Measurements from ENCODE around the gene NSL1.
"Not testable (repeated sequence)": the region's sequence is repeated elsewhere in the genome, so short reads cannot be mapped to it uniquely, and the experiment has no call there.

The NSL1 gene

GRCh38 chr1:212738330-212738729 is 53.2 kb downstream of the NSL1 start:
- Histone ChIP-seq H3K4me3 (ENCODE audit: low read length) (no peak overlapping the region), H3K9me3 (ENCODE audit: control insufficient read depth, low read depth, low read length) (no peaks in the 10 kb centered on the region), H3K36me3 (ENCODE audit: control insufficient read depth, low read depth, low read length) (peaks cover 3% of the 10 kb centered on the region), H3K27me3 (ENCODE audit: control insufficient read depth, insufficient read depth, low read length) (no peaks in the 10 kb centered on the region), H3K9ac (ENCODE audit: low read length) (no peak overlapping the region), H3K27ac (ENCODE audit: low read length) (no peak overlapping the region), H3K4me1 (ENCODE audit: control insufficient read depth, low read depth, low read length) (no peaks in the 10 kb centered on the region)

DNA sequence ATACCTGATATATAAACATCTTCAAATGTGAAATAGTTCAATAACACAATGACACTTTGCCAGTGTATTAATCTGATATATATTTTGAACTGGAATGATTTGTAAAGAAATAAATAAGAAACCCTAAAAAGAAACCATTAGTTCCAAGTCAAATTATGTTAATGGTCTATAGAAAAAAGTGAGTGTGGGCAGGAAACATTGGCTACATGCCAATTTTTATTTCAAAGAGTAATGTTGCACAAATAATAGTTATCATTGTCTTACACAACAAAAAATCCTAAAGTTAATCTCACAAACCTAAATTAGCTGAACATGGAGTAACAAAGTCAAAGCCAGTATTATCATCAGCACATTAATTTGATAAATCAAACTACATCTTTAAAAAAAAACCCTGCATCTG is 54.0 kb downstream of the NSL1 start:
- no peaks in the 10 kb centered on the region for H3K9me3 ChIP-seq (ENCODE audit: control insufficient read depth, low read depth, low read length)
- no peaks in the 10 kb centered on the region for H3K4me1 ChIP-seq (ENCODE audit: control insufficient read depth, low read depth, low read length)

GRCh38 chr1:212733109-212733508 is 58.5 kb downstream of the NSL1 start:
- Histone ChIP-seq H3K4me1 (ENCODE audit: control insufficient read depth, low read depth, low read length) (no peaks in the 10 kb centered on the region), H3K27ac (ENCODE audit: low read length) (no peak overlapping the region), H3K9me3 (ENCODE audit: control insufficient read depth, low read depth, low read length) (no peaks in the 10 kb centered on the region), H3K27me3 (ENCODE audit: control insufficient read depth, insufficient read depth, low read length) (no peaks in the 10 kb centered on the region), H3K36me3 (ENCODE audit: control insufficient read depth, low read depth, low read length) (no peaks in the 10 kb centered on the region), H3K9ac (ENCODE audit: low read length) (no peak overlapping the region), H3K4me3 (ENCODE audit: low read length) (no peak overlapping the region)

More for the DNA sequence above, 54.0 kb downstream of the NSL1 start:
- H3K36me3 ChIP-seq (ENCODE audit: control insufficient read depth, low read depth, low read length) = peaks cover 3% of the 10 kb centered on the region
- H3K27me3 ChIP-seq (ENCODE audit: control insufficient read depth, insufficient read depth, low read length) = no peaks in the 10 kb centered on the region
- H3K27ac ChIP-seq (ENCODE audit: low read length) = no peak overlapping the region
- H3K9ac ChIP-seq (ENCODE audit: low read length) = no peak overlapping the region
- H3K4me3 ChIP-seq (ENCODE audit: low read length) = no peak overlapping the region

- Histone ChIP-seq H3K9me3 (ENCODE audit: control insufficient read depth, low read depth, low read length) (no peaks in the 10 kb centered on the region), H3K9ac (ENCODE audit: low read length) (no peak overlapping the region), H3K4me1 (ENCODE audit: control insufficient read depth, low read depth, low read length) (no peaks in the 10 kb centered on the region), H3K36me3 (ENCODE audit: control insufficient read depth, low read depth, low read length) (no peaks in the 10 kb centered on the region), H3K27ac (ENCODE audit: low read length) (no peak overlapping the region), H3K27me3 (ENCODE audit: control insufficient read depth, insufficient read depth, low read length) (no peaks in the 10 kb centered on the region), H3K4me3 (ENCODE audit: low read length) (no peak overlapping the region)
These were observed 59.9 kb downstream of the NSL1 start for GRCh38 chr1:212731630-212732029.

- Histone ChIP-seq H3K27ac (ENCODE audit: low read length) (no peak overlapping the region), H3K4me3 (ENCODE audit: low read length) (no peak overlapping the region), H3K9me3 (ENCODE audit: control insufficient read depth, low read depth, low read length) (no peaks in the 10 kb centered on the region), H3K36me3 (ENCODE audit: control insufficient read depth, low read depth, low read length) (no peaks in the 10 kb centered on the region), H3K4me1 (ENCODE audit: control insufficient read depth, low read depth, low read length) (no peaks in the 10 kb centered on the region), H3K9ac (ENCODE audit: low read length) (no peak overlapping the region), H3K27me3 (ENCODE audit: control insufficient read depth, insufficient read depth, low read length) (no peaks in the 10 kb centered on the region)
These were observed 63.0 kb downstream of the NSL1 start for GRCh38 chr1:212728606-212729005.

DNA sequence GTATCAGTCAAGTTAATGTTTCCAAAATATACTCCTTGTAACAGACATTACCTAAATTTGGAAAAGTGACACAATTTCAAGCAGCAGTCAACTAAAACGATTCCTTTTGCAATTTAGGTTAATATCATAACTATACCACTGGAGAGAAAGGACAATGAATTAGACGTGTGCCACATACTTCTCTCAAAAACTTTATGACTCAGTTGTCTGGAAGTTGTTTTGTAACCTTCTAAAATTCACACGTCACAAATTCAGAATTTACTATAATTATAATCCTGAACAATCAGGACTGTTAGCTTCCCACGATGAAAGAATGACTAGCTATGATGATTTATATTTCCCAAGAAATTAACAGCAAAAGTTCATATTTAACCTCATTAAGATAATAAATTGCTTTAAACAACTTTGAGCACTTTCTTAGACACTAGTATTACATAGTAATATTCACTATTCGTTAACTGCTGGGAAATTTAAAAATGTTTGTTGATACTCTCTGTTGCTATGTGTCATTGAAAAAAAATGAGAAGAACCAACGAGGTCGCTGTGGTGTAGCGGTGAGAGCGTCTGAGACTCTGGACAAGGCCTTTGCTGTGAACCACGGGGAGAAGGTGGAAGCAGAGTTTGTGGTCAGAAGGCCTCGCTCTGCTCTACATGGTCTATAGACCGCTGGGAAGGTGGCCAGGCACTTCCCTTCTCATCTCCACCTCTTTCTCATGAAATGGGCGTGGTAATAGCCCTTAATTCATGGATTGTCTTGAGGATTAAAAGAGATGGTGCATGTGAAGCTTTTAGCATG is 64.0 kb downstream of the NSL1 start:
- H3K4me3 ChIP-seq (ENCODE audit: low read length) = no peak overlapping the region
- no peaks in the 10 kb centered on the region for H3K4me1 ChIP-seq (ENCODE audit: control insufficient read depth, low read depth, low read length)
- no peaks in the 10 kb centered on the region for H3K36me3 ChIP-seq (ENCODE audit: control insufficient read depth, low read depth, low read length)
- H3K9ac ChIP-seq (ENCODE audit: low read length) = no peak overlapping the region
- no peak overlapping the region for H3K27ac ChIP-seq (ENCODE audit: low read length)
- H3K27me3 ChIP-seq (ENCODE audit: control insufficient read depth, insufficient read depth, low read length) = no peaks in the 10 kb centered on the region
- H3K9me3 ChIP-seq (ENCODE audit: control insufficient read depth, low read depth, low read length) = no peaks in the 10 kb centered on the region

DNA sequence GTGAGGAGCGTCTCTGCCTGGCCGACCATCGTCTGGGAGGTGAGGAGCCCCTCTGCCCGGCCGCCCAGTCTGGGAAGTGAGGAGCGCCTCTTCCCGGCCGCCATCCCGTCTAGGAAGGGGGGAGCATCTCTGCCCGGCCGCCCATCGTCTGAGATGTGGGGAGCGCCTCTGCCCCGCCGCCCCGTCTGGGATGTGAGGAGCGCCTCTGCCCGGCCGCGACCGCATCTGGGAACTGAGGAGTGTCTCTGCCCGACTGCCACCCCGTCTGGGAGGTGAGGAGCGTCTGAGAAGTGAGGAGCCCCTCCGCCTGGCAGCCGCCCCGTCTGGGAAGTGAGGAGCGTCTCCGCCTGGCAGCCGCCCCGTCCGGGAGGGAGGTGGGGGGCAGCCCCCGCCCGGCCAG is 66.9 kb downstream of the NSL1 start:
- not testable (repeated sequence) for H3K36me3 ChIP-seq (ENCODE audit: control insufficient read depth, low read depth, low read length); H3K4me1 ChIP-seq (ENCODE audit: control insufficient read depth, low read depth, low read length); H3K4me3 ChIP-seq (ENCODE audit: low read length); H3K9ac ChIP-seq (ENCODE audit: low read length); H3K9me3 ChIP-seq (ENCODE audit: control insufficient read depth, low read depth, low read length); H3K27ac ChIP-seq (ENCODE audit: low read length); H3K27me3 ChIP-seq (ENCODE audit: control insufficient read depth, insufficient read depth, low read length)

GRCh38 chr1:212722270-212722957 is 69.2 kb downstream of the NSL1 start:
- H3K4me3 ChIP-seq (ENCODE audit: low read length) = no peak overlapping the region

DNA sequence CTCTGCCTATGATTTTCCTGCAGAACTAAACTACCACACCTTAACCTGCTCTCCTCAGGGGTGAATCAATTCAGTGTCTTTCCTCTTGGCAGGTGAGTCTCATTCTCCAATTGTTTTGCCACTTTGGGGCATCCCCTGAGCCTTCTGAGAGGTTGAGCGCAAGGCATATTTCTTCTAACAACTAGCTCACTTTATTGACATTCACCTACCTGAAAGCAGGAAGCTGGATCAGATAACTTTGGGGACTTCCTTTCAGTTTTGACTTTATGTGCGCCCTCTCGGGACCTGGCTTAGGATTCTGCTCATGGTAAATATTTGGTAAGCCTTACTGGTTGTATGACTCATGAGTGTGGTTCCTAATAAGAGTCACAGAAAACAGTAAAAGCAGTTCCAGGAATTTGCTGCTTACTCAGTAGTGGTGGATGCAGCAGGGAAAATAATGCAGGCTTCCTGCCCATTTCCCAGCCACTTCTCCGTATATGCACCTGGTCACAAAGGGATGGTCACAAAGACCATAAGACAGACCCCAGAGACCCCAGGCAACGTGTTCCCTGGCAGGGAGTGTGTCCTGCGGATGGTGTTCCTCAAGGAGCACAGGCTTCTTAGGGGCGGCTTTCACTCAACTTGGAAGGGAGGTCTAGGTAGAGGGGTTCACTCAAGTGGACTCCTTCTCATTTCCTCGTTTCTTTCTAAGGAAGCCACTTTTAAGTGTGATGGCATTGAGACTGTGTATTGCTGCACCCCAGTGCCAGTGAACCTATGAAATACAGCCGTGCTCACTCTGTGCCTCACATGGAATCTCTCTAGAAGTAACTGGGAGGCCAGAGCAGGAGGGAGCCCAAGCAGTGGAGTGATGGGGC is 70.0 kb downstream of the NSL1 start:
- Histone ChIP-seq H3K27me3 (ENCODE audit: control insufficient read depth, insufficient read depth, low read length) (no peaks in the 10 kb centered on the region), H3K4me1 (ENCODE audit: control insufficient read depth, low read depth, low read length) (no peaks in the 10 kb centered on the region), H3K9me3 (ENCODE audit: control insufficient read depth, low read depth, low read length) (no peaks in the 10 kb centered on the region), H3K36me3 (ENCODE audit: control insufficient read depth, low read depth, low read length) (no peaks in the 10 kb centered on the region), H3K27ac (ENCODE audit: low read length) (no peak overlapping the region), H3K9ac (ENCODE audit: low read length) (no peak overlapping the region), H3K4me3 (ENCODE audit: low read length) (no peak overlapping the region)

More at GRCh38 chr1:212722270-212722957, 69.2 kb downstream of the NSL1 start:
- H3K9me3 ChIP-seq (ENCODE audit: control insufficient read depth, low read depth, low read length) = no peaks in the 10 kb centered on the region
- no peak overlapping the region for H3K27ac ChIP-seq (ENCODE audit: low read length)
- no peaks in the 10 kb centered on the region for H3K36me3 ChIP-seq (ENCODE audit: control insufficient read depth, low read depth, low read length)
- no peak overlapping the region for H3K9ac ChIP-seq (ENCODE audit: low read length)
- no peaks in the 10 kb centered on the region for H3K27me3 ChIP-seq (ENCODE audit: control insufficient read depth, insufficient read depth, low read length)
- no peaks in the 10 kb centered on the region for H3K4me1 ChIP-seq (ENCODE audit: control insufficient read depth, low read depth, low read length)

- Histone ChIP-seq H3K27ac (ENCODE audit: low read length) (no peak overlapping the region), H3K9me3 (ENCODE audit: control insufficient read depth, low read depth, low read length) (no peaks in the 10 kb centered on the region), H3K36me3 (ENCODE audit: control insufficient read depth, low read depth, low read length) (no peaks in the 10 kb centered on the region), H3K27me3 (ENCODE audit: control insufficient read depth, insufficient read depth, low read length) (no peaks in the 10 kb centered on the region), H3K9ac (ENCODE audit: low read length) (no peak overlapping the region), H3K4me3 (ENCODE audit: low read length) (no peak overlapping the region), H3K4me1 (ENCODE audit: control insufficient read depth, low read depth, low read length) (no peaks in the 10 kb centered on the region)
These were observed 71.9 kb downstream of the NSL1 start for GRCh38 chr1:212719633-212720032.

DNA sequence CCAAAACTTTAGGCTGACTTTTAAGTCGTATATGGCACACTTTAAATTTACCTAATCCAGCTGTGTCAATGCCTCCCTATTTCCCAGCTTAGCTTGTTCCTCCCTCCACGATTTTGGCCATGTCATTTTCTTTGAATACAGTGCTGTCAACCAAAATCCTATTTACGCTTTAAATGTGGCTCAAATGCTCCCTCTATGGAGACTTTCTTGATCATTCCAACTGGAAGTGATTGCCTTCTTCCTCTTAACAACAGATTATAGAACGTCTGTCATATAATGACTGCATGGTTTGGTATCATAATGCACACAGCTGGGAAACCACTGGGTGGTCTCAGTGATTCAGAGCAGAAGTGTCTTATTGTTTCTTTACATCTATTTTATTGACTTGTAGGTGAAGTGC is 73.1 kb downstream of the NSL1 start:
- Histone ChIP-seq H3K9me3 (ENCODE audit: control insufficient read depth, low read depth, low read length) (no peaks in the 10 kb centered on the region), H3K4me1 (ENCODE audit: control insufficient read depth, low read depth, low read length) (no peaks in the 10 kb centered on the region), H3K4me3 (ENCODE audit: low read length) (no peak overlapping the region), H3K27ac (ENCODE audit: low read length) (no peak overlapping the region), H3K36me3 (ENCODE audit: control insufficient read depth, low read depth, low read length) (no peaks in the 10 kb centered on the region), H3K27me3 (ENCODE audit: control insufficient read depth, insufficient read depth, low read length) (no peaks in the 10 kb centered on the region), H3K9ac (ENCODE audit: low read length) (no peak overlapping the region)
